SH-SY5Y (cell line): Measurements from ENCODE around the gene GBX2.

Experiments
- GATA2 ChIP-seq: IDR thresholded peaks from 2 replicates; pipeline ENCODE4 v1.6.1; 2011; ENCODE audit warnings: mild to moderate bottlenecking, low read depth, low read length
- GATA3 ChIP-seq: IDR thresholded peaks from 2 replicates; pipeline ENCODE4 v1.6.1; 2011; ENCODE audit warnings: low read depth, mild to moderate bottlenecking, low read length, moderate library complexity

DNA sequence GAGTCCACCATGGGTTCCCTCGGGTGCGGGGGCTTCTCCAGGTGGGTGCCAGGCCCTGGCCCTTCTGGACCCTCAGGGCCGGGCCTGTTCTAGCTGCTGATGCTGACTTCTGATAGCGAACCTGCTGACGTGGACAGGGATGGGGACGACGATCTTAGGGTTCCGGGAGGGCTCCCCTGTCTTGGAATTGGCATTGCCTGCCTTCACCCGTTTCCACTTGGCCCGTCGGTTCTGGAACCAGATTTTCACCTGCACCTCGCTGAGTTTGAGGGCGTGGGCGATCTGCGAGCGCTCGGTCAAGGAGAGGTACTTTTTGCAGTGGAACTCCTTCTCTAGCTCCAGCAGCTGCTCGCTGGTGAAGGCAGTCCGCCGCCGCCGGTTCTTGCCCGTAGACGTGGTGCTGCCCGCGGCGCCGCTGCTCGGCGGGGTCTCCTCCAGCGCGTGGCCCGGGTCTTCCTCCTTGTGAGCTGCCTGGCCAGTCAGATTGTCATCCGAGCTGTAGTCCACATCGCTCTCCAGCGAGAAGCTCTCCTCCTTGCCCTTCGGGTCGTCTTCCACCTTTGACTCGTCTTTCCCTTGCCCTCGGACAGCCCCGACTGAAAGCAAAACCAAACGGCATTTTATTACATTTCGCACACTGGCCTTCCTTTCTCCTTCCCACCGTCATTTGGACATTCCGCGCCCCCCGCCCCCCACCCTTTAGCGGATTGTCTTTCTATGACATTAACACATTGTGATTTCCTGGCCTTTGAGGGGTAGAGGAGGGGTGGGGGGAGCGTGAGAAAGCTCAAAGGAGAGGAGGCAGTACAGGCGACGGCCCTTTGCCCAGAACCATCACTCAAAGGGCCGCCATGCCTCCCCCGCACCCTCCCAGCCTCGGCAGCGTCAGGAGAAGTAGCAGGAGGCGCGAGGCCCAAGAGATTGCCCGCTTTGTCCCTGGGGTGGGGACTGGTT is 2.1 kb downstream of the GBX2 start:
- TF ChIP-seq GATA3 = no peak
- no peak; the same call in 1 of the 2 replicates for TF ChIP-seq GATA2
